C1 segment of cervical spinal cord (tissue), 14 donors: ENCODE results near the gene PRDM15.

ENCODE experiments used
- DNase-seq, 14 donors: peaks; one replicate each; lab custom pipeline; 2025; lab: John Stamatoyannopoulos, UW

Gene PRDM15

GRCh38 chr21:41864311-41865001, 14.7 kb downstream of the PRDM15 start:
- DNase-seq = no peak

DNA sequence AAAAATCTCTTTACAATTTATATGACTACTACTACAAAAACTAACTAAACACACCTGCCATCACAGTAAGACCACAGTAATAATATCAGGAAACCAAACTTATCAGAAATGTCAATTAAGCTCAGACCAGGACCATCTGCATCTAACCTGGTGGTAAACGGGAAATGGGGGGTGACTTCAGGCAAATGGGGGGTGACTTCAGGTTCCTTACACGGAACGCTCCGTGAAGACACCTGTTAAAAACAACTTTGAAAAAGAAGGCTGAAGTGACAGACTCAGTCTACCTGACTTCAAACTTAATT, 15.8 kb downstream of the PRDM15 start:
- DNase-seq = no peak

GRCh38 chr21:41861987-41862386, 17.2 kb downstream of the PRDM15 start:
- no peak for DNase-seq

- DNase-seq = no peak
These were observed 17.9 kb downstream of the PRDM15 start for GRCh38 chr21:41861255-41861654.

DNA sequence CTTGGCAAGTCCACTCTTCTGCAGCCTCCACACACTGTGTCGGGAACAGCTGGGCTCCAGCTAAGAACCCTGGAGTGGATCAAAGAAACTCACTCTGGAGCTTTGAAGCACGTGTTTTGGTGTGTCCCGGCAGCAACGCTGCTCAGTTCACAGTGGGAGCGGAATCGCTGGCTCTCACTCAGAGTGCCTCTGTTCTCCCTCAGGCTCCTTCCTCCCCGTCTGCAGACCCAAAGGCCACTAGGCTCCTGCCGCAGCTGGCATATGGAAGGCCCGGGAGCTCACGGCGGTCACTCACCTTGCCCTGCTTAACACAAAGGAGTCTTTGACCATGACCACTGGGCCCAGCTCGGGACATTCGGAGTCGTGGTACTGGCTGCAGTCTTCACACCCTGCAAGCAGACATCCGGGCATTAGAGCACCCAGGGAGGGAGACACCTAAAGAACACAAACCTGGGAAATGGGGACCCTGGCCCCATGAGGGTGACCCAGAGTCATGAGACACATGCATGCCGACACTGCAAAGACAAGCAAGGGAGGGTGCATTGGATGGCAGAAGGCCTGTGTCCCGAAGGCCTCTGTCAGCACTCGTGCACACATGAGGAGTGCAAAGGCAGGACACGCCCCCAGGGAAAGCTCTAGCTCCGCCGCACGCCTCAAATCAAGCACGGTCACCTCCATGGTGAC, 19.7 kb downstream of the PRDM15 start:
- DNase-seq = no peak

- no peak for DNase-seq
These were observed 20.5 kb downstream of the PRDM15 start for GRCh38 chr21:41858466-41859296.

GRCh38 chr21:41857771-41858300, 21.3 kb downstream of the PRDM15 start:
- no peak for DNase-seq

DNA sequence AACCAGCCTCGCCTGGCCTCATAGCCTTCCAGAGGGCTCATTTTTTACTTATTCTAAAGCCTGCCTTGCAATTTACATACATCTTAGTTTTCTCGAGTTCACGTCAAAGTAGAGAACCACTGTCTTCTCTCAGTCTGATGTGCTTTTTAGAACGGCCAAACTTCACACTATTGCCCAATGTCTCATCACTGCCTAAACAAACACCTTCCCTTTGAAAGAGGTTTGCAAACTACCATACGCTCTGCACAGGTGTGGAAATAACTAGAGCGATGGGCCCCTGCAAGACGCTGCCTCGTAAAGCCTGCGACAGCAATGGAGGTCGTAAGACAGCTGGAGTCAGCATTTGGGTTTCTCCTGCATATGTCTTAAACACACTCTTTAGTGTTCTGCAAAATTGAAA, 22.6 kb downstream of the PRDM15 start:
- DNase-seq = no peak

- no peak for DNase-seq
These were observed 24.6 kb downstream of the PRDM15 start for GRCh38 chr21:41854426-41854995.

DNA sequence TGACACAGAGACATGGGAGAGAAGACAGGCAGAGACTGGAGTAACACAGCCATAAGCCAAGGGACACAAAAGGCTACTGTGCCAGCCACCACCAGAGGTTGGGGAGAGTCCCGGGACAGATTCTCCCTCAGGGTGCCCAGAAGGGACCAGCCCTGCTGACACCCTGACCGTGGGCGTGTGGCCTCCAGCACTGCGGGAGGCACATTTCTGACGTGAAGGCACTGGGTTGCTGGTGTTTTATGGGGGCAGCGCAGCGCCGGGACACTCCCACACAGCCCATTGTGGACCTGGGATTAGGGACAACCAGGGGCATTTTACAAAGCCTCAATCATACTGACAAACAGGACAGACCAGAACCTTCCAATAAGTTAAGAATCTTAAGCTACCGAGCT, 26.2 kb downstream of the PRDM15 start:
- no peak for DNase-seq

GRCh38 chr21:41852151-41852928, 26.8 kb downstream of the PRDM15 start:
- no peak for DNase-seq

GRCh38 chr21:41851090-41851790, 27.9 kb downstream of the PRDM15 start:
- DNase-seq = no peak

- DNase-seq = no peak
These were observed 29.1 kb downstream of the PRDM15 start for GRCh38 chr21:41850085-41850484.

DNA sequence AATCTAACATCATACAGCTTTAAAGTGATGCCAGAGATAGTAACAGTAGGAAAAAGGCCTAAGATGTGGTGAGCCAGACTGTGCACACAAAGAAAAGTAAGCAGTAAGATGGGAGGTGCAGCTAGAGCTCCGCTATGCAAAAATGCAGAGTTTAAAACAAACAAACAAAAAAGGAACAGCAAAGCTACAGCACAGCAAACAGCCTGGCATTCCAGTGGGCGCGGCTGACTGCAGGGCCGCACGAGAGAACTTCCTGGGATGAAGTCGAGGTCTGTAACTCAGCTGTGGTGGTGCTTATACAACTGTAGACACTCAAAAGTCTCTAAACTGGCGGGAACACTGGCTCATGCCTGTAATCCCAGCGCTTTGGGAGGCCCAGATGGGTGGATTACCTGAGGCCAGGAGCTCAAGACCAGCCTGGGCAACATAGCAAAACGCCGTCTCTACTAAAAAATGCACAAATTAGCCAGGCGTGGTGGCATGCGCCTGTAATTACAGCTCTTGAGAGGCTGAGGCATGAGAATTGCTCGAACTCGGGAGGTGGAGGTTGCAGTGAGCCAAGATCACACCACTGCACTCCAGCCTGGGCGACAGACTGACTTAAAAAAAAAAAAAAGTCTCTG, 30.1 kb downstream of the PRDM15 start:
- DNase-seq = no peak

GRCh38 chr21:41848533-41848932, 30.6 kb downstream of the PRDM15 start:
- DNase-seq = no peak

- no peak for DNase-seq
These were observed 31.9 kb downstream of the PRDM15 start for GRCh38 chr21:41847066-41847804.

DNA sequence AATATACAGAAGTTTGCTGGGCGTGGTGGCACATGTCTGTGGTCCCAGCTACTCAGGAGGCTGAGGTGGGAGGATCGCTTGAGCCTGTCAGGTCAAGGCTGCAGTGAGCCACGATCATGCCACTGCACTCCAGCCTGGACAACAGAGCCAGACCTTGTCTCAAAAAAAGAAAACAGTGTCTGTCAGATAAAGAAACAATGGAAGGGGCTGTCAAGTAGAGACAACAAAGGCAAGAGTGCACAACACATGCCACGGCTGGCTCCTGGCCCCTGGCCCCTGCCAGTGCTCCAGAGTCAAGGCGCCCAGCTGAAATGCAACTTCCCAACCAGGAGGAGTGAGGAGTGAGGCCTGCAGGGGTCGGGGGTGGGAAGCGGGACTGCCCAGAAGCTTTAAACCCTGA, 32.6 kb downstream of the PRDM15 start:
- peak in 1 of 14 donors; percentile 24 for DNase-seq

- DNase-seq = no peak
These were observed 33.2 kb downstream of the PRDM15 start for GRCh38 chr21:41846033-41846317.

GRCh38 chr21:41845310-41846032, 33.7 kb downstream of the PRDM15 start:
- DNase-seq = no peak
